GM10266 (cell line): ENCODE data around the gene ZBTB16.

Source experiments
- DNase-seq: peaks from one replicate; pipeline ENCODE4 v3.0.0; 2012; ENCODE audit errors: extremely low spot score
- CTCF ChIP-seq: IDR thresholded peaks from 2 replicates; pipeline ENCODE4 v1.5.1; 2012; ENCODE audit warnings: mild to moderate bottlenecking, low read depth; ENCODE audit not compliant: control insufficient read depth, insufficient read depth; ENCODE audit errors: missing control alignments

ZBTB16 gene

DNA sequence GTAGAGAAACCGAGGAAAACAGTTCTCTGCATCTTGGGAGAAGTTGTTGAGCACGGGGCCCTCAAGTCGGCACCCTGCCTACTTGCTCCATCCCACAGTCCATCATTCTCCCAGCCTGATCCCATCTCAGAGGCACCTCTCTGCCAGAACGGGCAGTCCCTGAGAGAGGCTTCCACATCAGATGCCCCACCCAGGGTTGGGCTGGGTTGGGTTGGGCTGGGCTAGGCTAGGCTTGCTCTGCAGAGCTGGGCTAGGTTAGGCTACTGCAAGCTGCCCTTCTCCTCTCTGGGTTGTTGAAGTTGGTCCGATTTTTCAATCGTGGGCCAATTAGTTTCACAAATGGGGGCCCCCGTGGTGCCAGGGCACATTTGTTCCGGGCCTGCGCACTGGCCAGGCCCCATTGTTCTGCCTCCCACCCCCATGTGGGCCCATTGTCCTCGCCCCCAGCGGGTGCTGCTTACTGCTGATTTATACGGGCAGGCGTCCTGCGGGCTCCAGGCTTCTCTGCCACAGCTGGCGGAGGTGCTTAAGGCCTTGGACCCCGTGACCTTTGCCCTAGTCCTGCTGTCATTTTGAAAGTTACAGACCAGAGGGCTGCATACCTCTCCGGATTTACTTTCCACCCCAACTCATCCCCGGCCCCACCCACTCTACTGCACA, 173.0 kb downstream of the ZBTB16 start:
- DNase-seq, result no peak
- TF ChIP-seq CTCF, result no peak

- TF ChIP-seq CTCF, result no peak
- DNase-seq, result no peak
Observed at GRCh38 chr11:114233755-114234154, 174.2 kb downstream of the ZBTB16 start.

DNA sequence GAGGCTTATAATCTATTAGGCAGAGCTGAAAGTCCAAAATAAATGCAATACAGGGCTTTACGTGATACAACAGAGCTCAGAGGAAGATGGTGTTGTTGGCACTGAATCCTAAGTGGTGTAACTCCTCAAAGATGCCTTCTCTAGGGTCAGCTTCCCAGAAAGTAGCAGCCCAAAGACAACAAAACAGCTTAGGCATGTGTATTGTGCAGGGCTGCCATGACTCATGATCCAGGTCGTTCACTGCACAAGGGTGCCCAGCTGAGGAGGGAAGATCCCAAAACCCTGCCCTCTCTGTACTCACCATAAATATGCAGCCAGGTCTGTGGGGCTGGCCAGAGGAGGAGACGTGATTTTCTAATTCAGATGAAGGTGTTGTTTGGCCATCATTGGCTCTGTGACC, 177.3 kb downstream of the ZBTB16 start:
- TF ChIP-seq CTCF, result no peak
- no peak for DNase-seq

- DNase-seq, result no peak
- TF ChIP-seq CTCF, result no peak
Observed at GRCh38 chr11:114237321-114238280, 178.1 kb downstream of the ZBTB16 start.

- TF ChIP-seq CTCF, result no peak
- no peak for DNase-seq
Observed at GRCh38 chr11:114239753-114240161, 180.2 kb downstream of the ZBTB16 start.

GRCh38 chr11:114242032-114242431, 182.5 kb downstream of the ZBTB16 start:
- DNase-seq, result no peak
- no peak for TF ChIP-seq CTCF
